ENCODE results near the gene SHB. TPM values are rescaled to one million over a fixed set of nuclear protein-coding genes. Genes with fewer than 3 reads are reported as not detected.
"Not testable (repeated sequence)": the region's sequence is repeated elsewhere in the genome, so short reads cannot be mapped to it uniquely, and the experiment has no call there.

Gene SHB
- total RNA-seq, 1 donor from 2014 or later, result 33.4 TPM

- peak; percentile 80 for DNase-seq
Measured at GRCh38 chr9:37916471-37917312, 152.3 kb downstream of the SHB start.

- no peak for DNase-seq
Measured at GRCh38 chr9:37915911-37916470, 153.0 kb downstream of the SHB start.

GRCh38 chr9:37914701-37915358 is 154.2 kb downstream of the SHB start:
- DNase-seq, result no peak

- no peak for DNase-seq
Measured at GRCh38 chr9:37914154-37914551, 154.9 kb downstream of the SHB start.

GRCh38 chr9:37913480-37914153 is 155.4 kb downstream of the SHB start:
- DNase-seq, result peak; percentile 88

GRCh38 chr9:37911271-37911681 is 157.8 kb downstream of the SHB start:
- no peak for DNase-seq

GRCh38 chr9:37910271-37910670 is 158.8 kb downstream of the SHB start:
- no peak for DNase-seq

- not testable (repeated sequence) for DNase-seq
Measured at GRCh38 chr9:37909836-37910235, 159.2 kb downstream of the SHB start.

- DNase-seq, result no peak
Measured at GRCh38 chr9:37909326-37909725, 159.7 kb downstream of the SHB start.

GRCh38 chr9:37908698-37909186 is 160.3 kb downstream of the SHB start:
- DNase-seq, result no peak

GRCh38 chr9:37908283-37908682 is 160.7 kb downstream of the SHB start:
- DNase-seq, result no peak

GRCh38 chr9:37906312-37907239 is 162.5 kb downstream of the SHB start:
- no peak for DNase-seq

GRCh38 chr9:37905776-37906175 is 163.3 kb downstream of the SHB start:
- DNase-seq, result no peak

GRCh38 chr9:37905131-37905505 is 163.9 kb downstream of the SHB start:
- DNase-seq, result no peak

- peak; percentile 64 for DNase-seq
Measured at GRCh38 chr9:37904445-37905130, 164.4 kb downstream of the SHB start.

- DNase-seq, result peak; percentile 96
Measured at GRCh38 chr9:37903647-37904444, 165.2 kb downstream of the SHB start, which contains the start of gene SLC25A51. Gene SLC25A51 (minus strand): TSS chr9:37904127. CDS start chr9:37888550, 15,577 bp downstream.

- peak; percentile 49 for DNase-seq
Measured at GRCh38 chr9:37902796-37903646, 166.0 kb downstream of the SHB start.

GRCh38 chr9:37902131-37902530 is 166.9 kb downstream of the SHB start:
- DNase-seq, result no peak

GRCh38 chr9:37899041-37899440 is 170.0 kb downstream of the SHB start:
- no peak for DNase-seq

Measured in dermis blood vessel endothelial cell (primary cell).